Activated CD4-positive, alpha-beta T cell treated with anti-CD3 and anti-CD28 coated beads, Interleukin-2, amount 10 ng/mL, durations not matched to agents 24 days and 14 days (primary cell): ENCODE measurements around the gene LRRC3. TPM values are rescaled to one million over a fixed set of nuclear protein-coding genes. Genes with fewer than 3 reads are reported as not detected.

Experiments
- DNase-seq: peaks from one replicate; pipeline ENCODE4 v3.0.0; 2022
- H3K27ac Mint-ChIP-seq: one replicate; pipeline ENCODE4 v1.8.0; 2022; ENCODE audit warnings: mild to moderate bottlenecking, mixed read lengths
- H3K27me3 Mint-ChIP-seq: one replicate; pipeline ENCODE4 v1.8.0; 2022; ENCODE audit warnings: mixed read lengths
- H3K36me3 Mint-ChIP-seq: one replicate; pipeline ENCODE4 v1.8.0; 2022; ENCODE audit warnings: low read depth, mild to moderate bottlenecking, mixed read lengths
- H3K4me1 Mint-ChIP-seq: one replicate; pipeline ENCODE4 v1.8.0; 2021; ENCODE audit warnings: mixed read lengths
- H3K4me3 Mint-ChIP-seq: one replicate; pipeline ENCODE4 v1.8.0; 2022; ENCODE audit warnings: mild to moderate bottlenecking, moderate library complexity, mixed read lengths
- H3K9me3 Mint-ChIP-seq: one replicate; pipeline ENCODE4 v1.8.0; 2021; ENCODE audit warnings: mixed read lengths
- intact Hi-C: fragments of 100-400 bp; cut with micrococcal nuclease; formaldehyde crosslinking; loops from one replicate; pipeline ENCODE4 v1.15.1; 2023
- total RNA-seq: library from RNA; stranded (reverse); gene quantifications from 2 replicates; pipeline ENCODE4 v1.2.3, GENCODE V29; 2022

Gene LRRC3
- total RNA-seq, 1 donor from 2014 or later, result 2.3 TPM

DNA sequence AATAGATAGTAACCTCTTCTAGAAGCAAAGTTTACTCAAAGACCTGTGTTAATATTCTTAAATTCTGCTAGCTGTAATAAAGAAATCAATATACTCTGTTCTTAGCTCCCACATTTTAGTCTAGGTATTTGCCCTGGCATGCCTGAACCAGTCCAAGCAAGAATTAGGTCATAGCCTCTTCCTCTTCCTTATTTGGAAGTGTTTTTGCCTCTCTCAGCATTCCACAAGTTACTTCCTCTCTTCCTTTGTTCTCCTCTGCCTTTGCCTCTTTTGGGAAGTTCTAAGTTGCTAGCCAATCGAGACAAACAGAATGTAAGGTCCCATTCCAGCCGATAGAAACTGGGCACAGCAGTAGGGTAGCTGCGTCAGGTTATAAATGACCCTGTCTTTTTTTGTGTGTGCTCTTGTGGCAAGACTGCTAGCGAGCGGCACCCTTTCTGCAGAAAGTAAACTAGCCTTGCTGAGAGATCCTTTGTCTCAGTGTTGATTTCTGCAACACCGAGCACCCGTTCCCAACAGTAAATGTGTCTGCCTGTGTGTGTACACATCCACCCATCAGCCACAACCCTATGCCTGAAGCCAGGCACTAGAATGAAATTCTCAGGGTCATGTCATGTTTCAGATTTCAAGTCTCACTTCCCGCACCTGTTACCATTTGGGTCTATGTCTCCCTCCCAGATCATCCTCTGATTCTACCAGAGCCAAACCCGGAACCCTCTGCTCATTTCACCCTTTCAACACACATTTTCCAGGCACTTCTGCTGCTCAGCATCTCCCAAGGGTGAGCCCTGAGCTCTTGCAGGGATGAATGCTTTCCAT lies 37.5 kb downstream of the LRRC3 start:
- H3K4me1 Mint-ChIP-seq, result peaks cover 5% of the 10 kb centered on the region
- intact Hi-C loops, result no loop called here
- H3K27me3 Mint-ChIP-seq, result peaks cover 7% of the 10 kb centered on the region
- no peak overlapping the region for H3K4me3 Mint-ChIP-seq
- peaks cover 2% of the 10 kb centered on the region for H3K36me3 Mint-ChIP-seq
- peaks cover 20% of the 10 kb centered on the region for H3K9me3 Mint-ChIP-seq
- no peak for DNase-seq
- H3K27ac Mint-ChIP-seq, result no peak overlapping the region

DNA sequence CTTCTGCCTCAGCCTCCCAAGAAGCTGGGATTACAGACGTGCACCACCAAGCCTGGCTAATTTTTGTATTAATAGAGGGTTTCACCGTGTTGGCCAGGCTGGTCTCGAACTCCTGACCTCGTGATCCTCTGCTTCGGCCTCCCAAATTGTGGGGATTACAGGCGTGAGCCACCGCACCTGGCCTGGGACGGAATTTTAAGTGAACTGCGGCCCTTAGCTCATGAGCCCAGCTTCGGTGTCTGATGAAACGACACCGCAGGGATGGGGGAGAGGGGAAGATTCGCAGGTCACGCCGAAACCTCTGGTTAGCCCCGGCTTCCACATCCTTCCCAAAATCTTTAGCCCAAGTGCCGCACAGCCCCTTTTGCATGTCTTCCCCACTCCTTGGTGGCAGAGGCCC lies 39.1 kb downstream of the LRRC3 start:
- Mint-ChIP-seq H3K9me3 (peaks cover 20% of the 10 kb centered on the region), H3K4me1 (peaks cover 5% of the 10 kb centered on the region), H3K4me3 (no peak overlapping the region), H3K27me3 (peaks cover 6% of the 10 kb centered on the region), H3K27ac (no peak overlapping the region), H3K36me3 (peaks cover 2% of the 10 kb centered on the region)
- DNase-seq, result no peak
- intact Hi-C loops, result no loop called here

DNA sequence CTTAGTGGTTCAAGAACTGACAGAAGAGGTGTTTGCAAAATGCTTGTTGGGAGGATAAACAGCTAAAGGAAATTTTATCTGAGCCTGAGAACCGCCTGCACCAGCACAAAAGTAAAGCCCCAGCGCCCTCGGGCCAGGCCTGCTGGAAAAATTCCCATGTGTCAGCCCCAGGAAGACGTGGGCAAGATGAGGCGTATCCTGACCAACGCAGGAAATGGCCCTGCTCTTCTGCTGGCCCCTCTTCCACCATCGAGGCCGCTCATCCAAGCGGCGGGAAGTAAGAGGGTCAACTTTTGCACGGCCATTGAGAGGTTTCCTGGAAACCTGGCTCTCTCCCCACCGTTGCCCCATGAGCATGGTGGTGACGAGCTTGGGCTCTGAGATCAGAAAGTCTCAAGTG lies 39.6 kb downstream of the LRRC3 start:
- no peak for DNase-seq
- H3K36me3 Mint-ChIP-seq, result peaks cover 2% of the 10 kb centered on the region
- H3K9me3 Mint-ChIP-seq, result peaks cover 18% of the 10 kb centered on the region
- H3K4me3 Mint-ChIP-seq, result no peak overlapping the region
- H3K4me1 Mint-ChIP-seq, result peaks cover 4% of the 10 kb centered on the region
- H3K27me3 Mint-ChIP-seq, result peaks cover 6% of the 10 kb centered on the region
- H3K27ac Mint-ChIP-seq, result no peak overlapping the region
- intact Hi-C loops, result no loop called here

DNA sequence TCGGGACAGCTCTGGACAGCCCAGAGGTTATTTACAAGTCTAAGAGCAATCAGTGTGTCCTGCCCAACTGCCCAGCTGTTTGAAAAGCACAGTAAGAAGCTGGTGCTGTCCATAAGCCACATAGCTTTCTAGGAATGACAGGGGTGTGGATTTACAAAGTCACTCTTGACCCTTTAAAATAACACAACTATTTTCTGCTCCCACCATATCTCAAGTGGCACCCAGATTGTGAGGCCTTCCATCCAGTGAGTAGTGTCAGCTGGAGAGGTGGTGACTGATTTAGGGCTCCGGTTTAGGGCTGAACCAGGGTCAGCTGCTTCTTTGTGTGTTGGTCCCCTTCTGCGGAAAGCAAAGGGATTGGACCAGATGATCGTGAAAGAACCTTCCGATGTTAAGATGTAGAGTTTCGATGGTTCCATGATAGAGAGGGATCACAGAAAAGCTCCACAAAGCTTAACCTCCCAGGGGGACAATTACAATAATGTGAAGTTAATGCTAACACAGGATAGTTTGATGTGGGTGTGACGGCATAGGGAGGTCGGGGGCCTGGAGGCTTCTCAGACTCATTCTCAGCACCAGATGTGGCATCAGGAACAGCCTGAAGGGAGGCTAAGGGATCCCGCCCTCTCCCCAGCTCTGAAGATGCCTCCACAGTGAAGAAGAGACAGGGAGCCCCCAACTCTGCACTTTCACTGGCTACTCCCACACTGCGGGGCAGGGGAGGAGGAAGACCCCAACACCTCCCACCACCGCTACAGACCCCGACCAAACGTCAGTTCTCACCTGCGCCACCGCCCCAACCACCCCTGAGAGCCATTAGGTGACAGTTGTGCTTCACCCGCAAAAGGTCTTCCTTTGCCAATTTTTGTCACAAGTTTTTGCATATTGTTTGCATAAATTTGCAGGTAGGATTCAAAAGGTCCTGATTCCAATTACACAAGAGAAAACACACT lies 40.6 kb downstream of the LRRC3 start:
- no peak for DNase-seq
- intact Hi-C loops, result no loop called here

DNA sequence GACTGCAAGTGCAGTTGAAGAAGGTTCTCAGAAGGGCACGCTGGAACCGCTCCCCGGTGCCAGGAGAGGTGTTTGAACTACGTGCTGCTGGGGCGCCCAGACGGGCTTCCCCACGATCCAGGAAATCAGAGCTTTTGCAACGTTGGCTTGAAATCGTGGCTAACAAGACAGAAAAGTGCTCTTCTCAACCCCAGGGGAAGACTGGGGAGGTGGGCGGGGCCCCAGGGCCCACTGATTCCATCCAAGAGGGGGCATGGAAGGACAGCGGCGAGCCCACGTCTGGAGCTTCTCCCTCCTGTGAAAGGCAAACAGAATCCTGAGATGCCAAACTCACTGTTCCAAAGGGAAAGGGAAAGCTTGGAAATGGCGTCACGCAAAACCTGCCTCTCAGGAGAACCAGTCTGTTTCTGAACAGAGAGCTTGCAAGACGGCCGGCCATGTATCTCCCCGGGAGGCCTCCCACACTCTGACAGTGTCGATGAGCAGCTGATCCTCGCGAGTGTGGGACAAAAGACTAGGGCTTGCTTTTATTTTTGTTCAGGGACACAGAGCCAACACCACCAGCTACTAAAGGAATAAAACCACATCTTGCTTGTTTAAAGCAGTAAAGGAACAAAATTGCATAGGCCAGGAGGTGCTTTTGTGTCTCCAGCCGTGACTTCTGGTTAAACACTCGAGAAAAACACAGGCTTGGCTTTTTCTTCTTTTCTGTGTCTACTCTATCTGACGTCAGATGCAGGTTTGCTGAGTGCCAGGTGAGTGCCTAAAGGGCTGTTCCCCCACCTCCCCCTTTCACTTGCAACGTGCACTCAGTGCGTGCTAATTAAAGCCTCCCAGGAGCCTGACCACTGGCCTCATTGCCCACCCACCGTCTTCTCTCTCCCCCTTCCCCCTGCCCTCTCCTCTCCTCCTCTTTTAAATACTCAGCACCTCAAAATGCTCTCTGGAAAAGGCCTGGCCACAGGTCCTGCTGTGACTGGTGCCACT lies 41.5 kb downstream of the LRRC3 start:
- Mint-ChIP-seq H3K27me3 (peaks cover 6% of the 10 kb centered on the region), H3K36me3 (peaks cover 2% of the 10 kb centered on the region), H3K9me3 (peaks cover 13% of the 10 kb centered on the region), H3K27ac (no peak overlapping the region), H3K4me3 (no peak overlapping the region), H3K4me1 (peaks cover 3% of the 10 kb centered on the region)
- no peak for DNase-seq
- intact Hi-C loops, result no loop called here

More for the DNA sequence above, 40.6 kb downstream of the LRRC3 start:
- H3K27ac Mint-ChIP-seq, result no peak overlapping the region
- H3K9me3 Mint-ChIP-seq, result peaks cover 15% of the 10 kb centered on the region
- H3K27me3 Mint-ChIP-seq, result peaks cover 6% of the 10 kb centered on the region
- H3K36me3 Mint-ChIP-seq, result peaks cover 2% of the 10 kb centered on the region
- peaks cover 3% of the 10 kb centered on the region for H3K4me1 Mint-ChIP-seq
- no peak overlapping the region for H3K4me3 Mint-ChIP-seq

DNA sequence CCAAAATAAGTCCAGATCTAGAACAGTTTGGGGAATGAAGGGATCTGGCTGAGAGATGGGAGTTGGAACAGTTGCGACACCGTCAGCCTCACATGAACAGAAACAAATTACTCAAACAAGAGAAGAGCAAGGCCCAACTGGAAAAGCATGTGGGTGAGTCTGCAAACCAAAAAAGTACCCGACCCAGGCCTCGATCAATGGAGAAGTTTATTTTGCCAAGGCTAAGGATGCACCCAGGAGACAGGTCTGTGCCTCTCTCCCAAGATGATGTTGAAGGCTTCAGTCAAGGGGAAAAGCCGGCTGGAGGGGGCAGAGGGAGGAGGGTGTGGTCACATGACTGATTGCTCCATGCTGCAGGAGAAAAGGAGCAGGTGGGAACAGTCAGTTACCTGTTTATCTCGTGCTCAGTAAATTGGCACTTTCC lies 42.4 kb downstream of the LRRC3 start:
- intact Hi-C loops, result no loop called here
- peaks cover 3% of the 10 kb centered on the region for H3K4me1 Mint-ChIP-seq
- H3K9me3 Mint-ChIP-seq, result peaks cover 6% of the 10 kb centered on the region
- peaks cover 8% of the 10 kb centered on the region for H3K27me3 Mint-ChIP-seq
- no peak for DNase-seq
- H3K36me3 Mint-ChIP-seq, result no peaks in the 10 kb centered on the region
- H3K27ac Mint-ChIP-seq, result no peak overlapping the region
- H3K4me3 Mint-ChIP-seq, result no peak overlapping the region

DNA sequence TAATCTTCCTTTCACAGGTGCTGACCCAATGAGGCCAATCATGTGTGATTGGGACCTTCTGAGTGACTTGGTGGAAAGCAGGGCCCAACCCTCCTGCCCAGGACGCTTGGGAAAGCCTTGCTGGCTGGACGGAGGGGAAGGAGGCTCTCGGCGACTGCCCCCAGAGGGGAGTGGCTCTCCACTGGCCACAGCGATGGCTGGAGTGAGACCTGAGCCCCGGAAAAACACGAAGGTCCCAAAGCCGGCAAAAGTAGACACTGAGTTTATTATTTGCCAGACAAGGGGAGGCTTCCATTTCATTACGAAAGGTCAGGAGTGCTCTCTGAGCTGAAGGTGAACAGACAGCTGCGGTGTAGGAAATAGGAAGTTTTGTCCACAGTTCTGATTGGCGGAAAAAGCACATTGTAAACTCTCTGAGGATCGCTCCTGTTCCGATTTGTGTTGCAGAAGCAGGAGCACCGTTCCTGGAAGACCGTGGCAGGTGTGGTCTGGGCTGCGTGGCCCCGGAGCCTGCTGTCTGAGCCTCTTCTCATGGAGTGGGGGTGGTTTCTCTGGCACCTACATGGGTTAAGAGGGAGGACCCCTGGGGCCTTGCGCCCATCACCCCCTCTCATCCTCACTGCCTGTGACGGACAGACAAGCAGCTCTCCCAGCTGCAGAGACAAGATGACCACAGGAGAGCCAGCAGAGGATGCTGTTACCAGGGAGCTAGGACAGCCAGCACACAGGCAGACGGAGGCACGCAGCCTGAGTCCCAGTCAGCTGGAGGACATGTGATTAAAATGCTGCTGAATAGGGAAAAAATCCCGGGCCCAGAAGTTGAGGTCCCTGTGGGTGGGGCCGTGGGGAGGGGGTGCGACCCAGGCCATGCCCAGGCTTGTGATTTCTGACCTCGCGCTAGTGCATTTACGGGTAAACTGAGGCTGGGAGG lies 43.2 kb downstream of the LRRC3 start:
- H3K4me1 Mint-ChIP-seq, result peaks cover 3% of the 10 kb centered on the region
- H3K4me3 Mint-ChIP-seq, result no peak overlapping the region
- no peaks in the 10 kb centered on the region for H3K9me3 Mint-ChIP-seq
- intact Hi-C loops, result no loop called here
- no peak overlapping the region for H3K27ac Mint-ChIP-seq
- DNase-seq, result no peak
- H3K36me3 Mint-ChIP-seq, result no peaks in the 10 kb centered on the region
- peaks cover 8% of the 10 kb centered on the region for H3K27me3 Mint-ChIP-seq

DNA sequence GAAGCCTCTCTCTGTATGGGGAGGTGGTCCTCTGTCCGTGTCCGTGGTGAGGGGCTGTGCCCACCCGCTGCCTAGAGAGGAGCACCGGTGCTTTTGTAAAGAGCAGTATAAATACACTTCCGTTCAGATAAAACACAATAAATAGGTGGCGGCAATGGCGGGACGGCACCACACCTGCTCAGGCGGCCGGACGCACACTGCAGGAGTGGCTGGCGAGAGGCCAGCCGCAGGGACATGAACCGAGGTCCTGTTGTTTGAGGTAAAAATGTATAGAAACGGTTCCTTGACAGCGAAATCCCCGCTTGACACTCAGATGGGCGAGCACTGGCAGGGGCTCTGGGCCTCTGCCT lies 43.9 kb downstream of the LRRC3 start:
- intact Hi-C loops, result no loop called here
- no peaks in the 10 kb centered on the region for H3K36me3 Mint-ChIP-seq
- DNase-seq, result no peak
- H3K4me3 Mint-ChIP-seq, result no peak overlapping the region
- H3K4me1 Mint-ChIP-seq, result peaks cover 6% of the 10 kb centered on the region
- H3K9me3 Mint-ChIP-seq, result no peaks in the 10 kb centered on the region
- no peak overlapping the region for H3K27ac Mint-ChIP-seq
- peaks cover 8% of the 10 kb centered on the region for H3K27me3 Mint-ChIP-seq

DNA sequence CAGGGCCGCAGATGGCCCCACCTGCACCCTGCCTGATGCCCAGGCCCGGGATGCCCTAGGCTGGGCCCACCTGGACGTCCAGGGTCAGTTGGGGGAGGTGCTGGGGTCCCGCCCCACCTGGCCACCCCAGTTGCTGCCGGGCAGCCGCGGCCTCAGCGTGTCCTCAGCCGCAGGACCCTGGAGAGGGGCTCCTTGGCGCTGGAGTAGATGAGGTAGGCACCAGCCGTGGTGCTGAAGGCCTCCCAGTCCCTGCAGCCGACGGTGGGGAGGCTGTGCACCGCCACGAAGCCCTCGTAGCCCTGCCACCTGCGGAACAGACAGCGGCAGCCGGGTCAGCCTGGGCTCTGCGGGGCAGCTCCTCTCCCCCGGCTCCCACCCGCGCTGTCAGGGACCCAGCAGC lies 44.3 kb downstream of the LRRC3 start:
- Mint-ChIP-seq H3K9me3 (no peaks in the 10 kb centered on the region), H3K27me3 (peaks cover 8% of the 10 kb centered on the region), H3K4me3 (no peak overlapping the region), H3K4me1 (peaks cover 7% of the 10 kb centered on the region), H3K27ac (no peak overlapping the region), H3K36me3 (no peaks in the 10 kb centered on the region)
- intact Hi-C loops, result no loop called here
- DNase-seq, result no peak

DNA sequence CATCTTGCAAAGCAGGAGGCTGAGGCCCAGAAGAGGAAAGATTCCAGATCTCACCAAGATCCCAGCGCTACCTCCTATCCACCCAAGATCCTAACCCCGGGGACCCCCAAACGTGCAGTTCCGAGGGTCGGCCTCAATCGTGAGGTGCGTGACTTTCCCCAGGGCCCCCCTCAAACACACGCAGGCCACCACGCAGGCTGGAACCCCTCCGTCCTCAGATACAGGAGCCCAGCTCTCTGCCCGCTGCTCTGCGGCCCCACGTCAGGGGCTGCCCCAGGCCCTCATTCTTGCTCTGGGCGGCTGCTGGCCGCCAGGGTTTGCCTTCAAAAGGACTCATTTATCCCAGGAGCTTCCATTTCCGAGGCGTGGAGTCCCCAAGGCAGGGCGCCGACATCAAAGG lies 44.8 kb downstream of the LRRC3 start:
- intact Hi-C loops, result no loop called here
- Mint-ChIP-seq H3K27me3 (peaks cover 8% of the 10 kb centered on the region), H3K4me3 (no peak overlapping the region), H3K9me3 (no peaks in the 10 kb centered on the region), H3K4me1 (peaks cover 7% of the 10 kb centered on the region), H3K36me3 (no peaks in the 10 kb centered on the region), H3K27ac (no peak overlapping the region)
- DNase-seq, result no peak

DNA sequence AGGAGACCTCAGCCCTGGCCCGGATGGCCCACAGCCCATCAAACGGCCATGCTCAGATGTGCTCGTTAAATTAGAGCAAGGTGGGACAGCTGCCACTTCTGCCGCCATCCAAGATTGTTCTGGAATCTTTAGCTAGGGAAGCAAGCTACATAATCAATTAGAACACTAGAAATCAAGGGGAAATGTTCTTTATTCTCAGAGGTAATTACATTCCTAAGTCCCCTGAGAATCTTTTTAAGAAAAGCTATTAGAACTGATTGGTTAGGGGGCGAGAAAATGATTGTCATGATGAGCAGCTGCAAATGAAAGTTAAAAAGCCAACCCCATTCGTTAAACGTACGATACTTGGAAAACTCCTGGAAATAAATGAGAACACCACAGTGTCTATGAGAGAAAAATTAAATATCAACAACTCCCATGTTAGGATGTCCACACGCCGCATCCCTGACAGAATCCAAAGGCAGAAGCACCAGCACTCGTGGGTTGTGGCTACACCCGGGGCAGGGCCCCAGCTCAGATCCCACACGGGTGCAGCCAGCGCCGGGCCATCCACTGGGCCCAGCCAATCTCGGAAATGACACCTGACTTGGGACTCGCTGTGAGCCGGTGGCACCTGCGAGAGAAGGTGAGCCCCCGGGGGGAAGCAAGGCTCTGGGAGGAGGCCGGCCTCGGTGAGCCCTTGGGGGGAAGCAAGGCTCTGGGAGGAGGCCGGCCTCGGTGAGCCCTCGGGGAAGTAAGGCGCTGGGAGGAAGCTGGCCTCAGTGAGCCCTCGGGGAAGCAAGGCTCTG lies 47.1 kb downstream of the LRRC3 start:
- Mint-ChIP-seq H3K9me3 (no peaks in the 10 kb centered on the region), H3K36me3 (no peaks in the 10 kb centered on the region), H3K27me3 (peaks cover 4% of the 10 kb centered on the region), H3K27ac (no peak overlapping the region), H3K4me1 (peaks cover 6% of the 10 kb centered on the region), H3K4me3 (no peak overlapping the region)
- intact Hi-C loops, result no loop called here
- DNase-seq, result no peak
